GM18870 (cell line): ENCODE data around the gene FAM177B.
"Not testable (repeated sequence)": the region's sequence is repeated elsewhere in the genome, so short reads cannot be mapped to it uniquely, and the experiment has no call there.

ENCODE experiments used
- ATAC-seq: cut with Tn5 transposase; IDR thresholded peaks from one replicate; pipeline ENCODE4 v1.9.1; 2021; ENCODE audit warnings: moderate library complexity; ENCODE audit not compliant: unreplicated experiment

FAM177B gene

GRCh38 chr1:222739465-222739864 lies 2.5 kb downstream of the FAM177B start:
- no peak for ATAC-seq

- ATAC-seq: no peak
Measured at GRCh38 chr1:222739929-222740328, 2.9 kb downstream of the FAM177B start.

GRCh38 chr1:222741630-222742457 lies 4.8 kb downstream of the FAM177B start:
- ATAC-seq: not testable (repeated sequence)

- no peak for ATAC-seq
Measured at GRCh38 chr1:222749927-222750326, 12.9 kb downstream of the FAM177B start.

GRCh38 chr1:222750651-222751050 lies 13.6 kb downstream of the FAM177B start:
- ATAC-seq: peak; percentile 86

- no peak for ATAC-seq
Measured at GRCh38 chr1:222751255-222751654, 14.3 kb downstream of the FAM177B start.

GRCh38 chr1:222754366-222755139 lies 17.6 kb downstream of the FAM177B start:
- no peak for ATAC-seq

GRCh38 chr1:222757646-222758268 lies 20.8 kb downstream of the FAM177B start:
- ATAC-seq: no peak

- no peak for ATAC-seq
Measured at GRCh38 chr1:222759451-222760035, 22.5 kb downstream of the FAM177B start.

- ATAC-seq: no peak
Measured at GRCh38 chr1:222761083-222761482, 24.1 kb downstream of the FAM177B start.

- not testable (repeated sequence) for ATAC-seq
Measured at GRCh38 chr1:222762178-222762577, 25.2 kb downstream of the FAM177B start.

- ATAC-seq: no peak
Measured at GRCh38 chr1:222767152-222767571, 30.2 kb downstream of the FAM177B start.

GRCh38 chr1:222768592-222768991 lies 31.6 kb downstream of the FAM177B start:
- no peak for ATAC-seq

GRCh38 chr1:222769181-222769580 lies 32.2 kb downstream of the FAM177B start:
- no peak for ATAC-seq

GRCh38 chr1:222769971-222770620 lies 33.1 kb downstream of the FAM177B start:
- no peak for ATAC-seq

- ATAC-seq: peak; percentile 91
Measured at GRCh38 chr1:222772996-222773379, 36.0 kb downstream of the FAM177B start.

GRCh38 chr1:222777463-222777862 lies 40.5 kb downstream of the FAM177B start:
- ATAC-seq: no peak

GRCh38 chr1:222777977-222778376 lies 41.0 kb downstream of the FAM177B start:
- ATAC-seq: no peak

GRCh38 chr1:222781251-222781650 lies 44.2 kb downstream of the FAM177B start:
- peak; percentile 65 for ATAC-seq

- ATAC-seq: no peak
Measured at GRCh38 chr1:222783051-222783450, 46.0 kb downstream of the FAM177B start.

- ATAC-seq: no peak
Measured at GRCh38 chr1:222784371-222784770, 47.4 kb downstream of the FAM177B start.
